GM18873 (cell line): ENCODE data around the gene CPSF7.
"Not testable (repeated sequence)": the region's sequence is repeated elsewhere in the genome, so short reads cannot be mapped to it uniquely, and the experiment has no call there.

Experiments
- ATAC-seq: cut with Tn5 transposase; IDR thresholded peaks from one replicate; pipeline ENCODE4 v1.9.1; 2021; ENCODE audit warnings: mild to moderate bottlenecking, moderate library complexity, moderate number of reproducible peaks; ENCODE audit not compliant: unreplicated experiment, low FRiP score

The CPSF7 gene

DNA sequence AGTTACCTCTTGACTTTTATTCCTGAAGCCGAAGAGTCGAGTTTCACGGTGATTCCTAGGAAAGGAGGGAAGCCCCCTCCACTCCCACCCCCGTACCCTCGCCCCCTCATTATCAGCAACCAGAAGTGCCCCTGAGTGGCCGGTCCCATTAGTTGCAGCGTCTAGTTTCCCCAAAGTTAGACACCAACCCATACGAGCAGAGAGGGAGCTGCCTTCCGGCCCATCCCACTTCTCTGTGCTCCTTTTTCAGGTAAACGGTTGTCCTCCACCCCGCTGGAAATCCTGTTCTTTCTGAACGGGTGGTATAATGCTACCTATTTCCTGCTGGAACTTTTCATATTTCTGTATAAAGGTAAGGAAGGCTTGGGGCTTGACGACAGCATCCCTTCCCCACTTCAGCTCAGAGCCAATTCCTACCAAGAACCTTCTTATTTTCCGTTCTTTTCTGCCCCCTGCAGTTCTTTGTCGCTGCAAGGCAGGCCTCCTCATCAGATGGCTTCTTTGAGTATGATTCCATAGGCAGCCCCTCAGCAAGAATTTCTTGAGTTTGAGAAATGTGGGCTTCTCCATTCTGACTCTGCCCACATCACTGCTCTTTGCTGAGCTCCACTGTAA lies 36.7 kb downstream of the CPSF7 start:
- no peak for ATAC-seq

GRCh38 chr11:61390161-61390560 lies 39.6 kb downstream of the CPSF7 start:
- ATAC-seq: no peak

DNA sequence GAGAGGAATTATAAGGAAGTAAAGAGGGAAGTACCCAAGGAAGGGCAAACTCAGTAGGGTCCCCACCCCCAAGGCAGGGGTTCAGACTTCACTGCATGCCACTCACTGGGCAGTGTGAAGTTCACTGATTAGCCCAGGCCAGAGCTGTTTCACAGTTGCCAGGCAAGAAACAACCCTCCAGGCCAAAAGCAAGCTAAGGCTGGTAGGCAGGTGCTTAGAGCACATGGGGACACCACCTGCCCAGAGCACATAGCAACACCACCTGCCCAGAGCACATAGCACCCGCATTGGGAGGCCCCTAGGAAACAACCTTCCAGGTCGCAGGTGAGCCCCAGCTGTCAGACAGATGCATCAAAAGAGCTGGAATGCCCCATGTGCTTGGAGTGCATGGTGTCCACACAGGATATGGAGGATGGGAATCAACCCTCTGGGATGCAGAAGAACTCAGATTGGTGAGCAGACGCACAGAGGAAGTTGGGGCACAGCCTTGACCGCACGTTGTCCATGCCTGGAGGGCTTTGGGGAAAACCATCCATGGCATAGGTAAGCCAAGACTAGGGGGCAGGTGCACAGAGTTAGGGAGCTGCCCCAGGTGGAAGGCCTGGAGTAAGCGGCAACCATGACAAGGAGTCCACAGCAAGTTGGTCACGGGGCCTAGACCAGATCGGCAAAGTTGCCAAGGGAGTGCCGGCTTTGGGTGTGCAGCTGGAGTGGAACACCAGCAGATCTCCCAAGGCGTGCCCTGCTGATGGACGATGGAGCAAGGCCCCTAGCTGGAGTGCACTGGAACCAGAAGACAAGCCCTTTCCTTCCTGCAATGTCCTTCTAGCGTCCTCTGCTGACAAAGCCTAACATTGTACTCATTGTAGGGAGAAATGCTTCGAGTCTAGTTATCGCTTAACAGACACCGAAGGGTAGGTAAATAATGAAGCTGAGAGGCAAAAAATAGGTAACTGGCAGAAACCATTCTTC lies 45.2 kb downstream of the CPSF7 start:
- no peak for ATAC-seq

DNA sequence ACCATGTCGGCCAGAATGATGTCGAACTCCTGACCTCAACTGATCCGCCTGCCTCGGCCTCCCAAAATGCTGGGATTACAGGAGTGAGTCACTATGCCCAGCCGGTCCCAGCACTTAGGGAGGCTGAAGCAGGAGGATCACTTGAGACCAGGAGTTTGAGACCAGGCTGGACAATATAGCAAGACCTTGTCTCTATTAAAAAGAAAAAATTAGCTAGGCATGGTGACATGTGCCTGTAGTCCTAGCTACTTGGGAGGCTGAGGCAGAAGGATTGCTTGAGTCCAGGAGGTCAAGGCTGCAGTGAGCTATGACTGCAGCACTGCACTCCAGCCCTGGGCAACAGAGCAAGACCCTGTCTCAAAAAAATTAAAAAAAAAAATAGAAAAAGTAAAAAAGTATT lies 45.9 kb downstream of the CPSF7 start:
- not testable (repeated sequence) for ATAC-seq

DNA sequence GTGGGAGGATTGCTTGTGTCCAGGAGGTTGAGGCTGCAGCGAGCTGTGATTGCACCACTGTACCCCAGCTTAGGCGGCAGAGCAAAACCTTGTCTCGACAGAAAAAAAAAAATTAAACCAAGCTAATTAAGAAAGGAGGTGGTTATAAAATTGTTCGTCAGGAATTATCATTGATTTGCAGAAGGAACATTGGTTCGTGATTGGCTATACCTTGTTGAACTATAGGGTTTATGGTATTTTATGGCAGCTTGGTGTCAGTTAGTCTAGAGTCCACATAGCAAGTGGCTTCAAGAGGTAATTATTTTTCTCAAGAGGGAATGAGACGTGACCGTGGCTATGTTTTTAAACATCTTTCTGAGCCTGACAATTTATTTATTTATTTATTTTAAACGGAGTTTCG lies 48.9 kb downstream of the CPSF7 start:
- ATAC-seq: no peak

DNA sequence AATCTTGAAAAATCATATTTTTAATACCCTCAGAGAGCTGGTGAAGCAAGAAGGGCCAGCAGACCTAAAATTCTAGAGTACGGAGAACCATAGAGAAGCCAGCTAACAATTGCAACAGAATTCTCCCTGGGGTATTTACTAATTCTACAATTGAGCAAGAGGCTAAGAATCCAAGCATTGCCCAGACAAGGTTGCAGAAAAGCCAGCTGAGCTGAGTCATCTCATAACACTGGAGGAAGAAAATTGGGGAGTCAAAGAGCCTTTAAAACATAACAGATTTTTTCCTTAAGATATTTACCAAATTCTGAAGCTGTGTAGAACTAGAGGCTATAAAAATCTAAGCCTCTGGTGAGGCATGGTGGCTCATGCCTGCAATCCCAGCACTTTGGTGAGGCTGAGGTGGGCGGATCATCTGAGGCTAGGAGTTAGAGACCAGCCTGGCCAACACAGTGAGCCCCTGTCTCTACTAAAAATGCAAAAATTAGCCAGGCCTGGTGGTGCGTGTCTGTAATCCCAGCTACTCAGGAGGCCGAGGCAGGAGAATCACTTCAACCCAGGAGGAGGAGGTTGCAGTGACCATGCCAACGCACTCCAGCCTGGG lies 51.0 kb downstream of the CPSF7 start:
- no peak for ATAC-seq

GRCh38 chr11:61377461-61378160 lies 52.2 kb downstream of the CPSF7 start:
- ATAC-seq: no peak

DNA sequence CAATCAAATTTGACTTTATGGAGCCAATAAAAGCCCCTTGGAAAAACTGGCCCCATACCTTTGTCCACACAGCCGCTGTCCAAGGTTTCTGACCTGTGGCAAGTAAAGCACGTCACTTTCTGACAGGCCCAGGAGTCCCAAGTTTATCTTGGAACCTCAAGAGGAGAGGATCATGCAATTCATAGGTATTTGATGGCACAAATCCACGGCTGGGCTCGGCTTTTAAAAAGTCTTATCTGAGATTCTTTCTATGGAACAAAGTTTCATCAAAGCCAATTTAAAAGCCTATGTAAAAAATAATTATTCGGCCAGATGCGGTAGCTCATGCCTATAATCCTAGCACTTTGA lies 54.0 kb downstream of the CPSF7 start:
- ATAC-seq: no peak

GRCh38 chr11:61372659-61373420 lies 56.9 kb downstream of the CPSF7 start:
- ATAC-seq: no peak

GRCh38 chr11:61370349-61371005 lies 59.3 kb downstream of the CPSF7 start:
- ATAC-seq: no peak

- ATAC-seq: no peak
Observed at GRCh38 chr11:61369372-61370348, 60.1 kb downstream of the CPSF7 start.

DNA sequence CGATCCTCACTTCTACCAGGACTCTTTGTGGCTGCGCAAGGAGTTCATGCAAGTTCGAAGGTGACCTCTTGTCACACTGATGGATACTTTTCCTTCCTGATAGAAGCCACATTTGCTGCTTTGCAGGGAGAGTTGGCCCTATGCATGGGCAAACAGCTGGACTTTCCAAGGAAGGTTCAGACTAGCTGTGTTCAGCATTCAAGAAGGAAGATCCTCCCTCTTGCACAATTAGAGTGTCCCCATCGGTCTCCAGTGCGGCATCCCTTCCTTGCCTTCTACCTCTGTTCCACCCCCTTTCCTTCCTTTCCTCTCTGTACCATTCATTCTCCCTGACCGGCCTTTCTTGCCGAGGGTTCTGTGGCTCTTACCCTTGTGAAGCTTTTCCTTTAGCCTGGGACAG lies 61.1 kb downstream of the CPSF7 start:
- ATAC-seq: no peak

DNA sequence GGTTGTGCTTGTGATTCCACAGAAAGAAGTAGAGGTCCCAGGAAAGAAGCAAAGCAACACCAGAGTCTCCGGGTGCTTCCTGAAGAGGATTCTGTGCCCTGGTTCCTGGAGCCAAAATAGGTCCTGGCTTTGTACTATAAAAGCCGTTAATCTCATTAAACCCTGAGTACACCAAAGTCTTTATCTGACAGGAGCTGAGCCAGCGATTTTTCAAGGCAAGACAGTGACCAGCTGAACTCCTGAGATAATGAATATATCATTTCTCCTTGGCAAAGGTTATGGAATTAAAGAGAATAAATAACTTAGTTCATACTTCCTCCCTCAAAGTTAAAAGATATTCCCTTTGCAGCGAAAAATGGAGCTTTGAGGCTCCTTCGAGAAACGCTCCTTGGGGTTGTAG lies 62.4 kb downstream of the CPSF7 start:
- no peak for ATAC-seq

GRCh38 chr11:61364012-61364675 lies 65.6 kb downstream of the CPSF7 start:
- ATAC-seq: no peak

DNA sequence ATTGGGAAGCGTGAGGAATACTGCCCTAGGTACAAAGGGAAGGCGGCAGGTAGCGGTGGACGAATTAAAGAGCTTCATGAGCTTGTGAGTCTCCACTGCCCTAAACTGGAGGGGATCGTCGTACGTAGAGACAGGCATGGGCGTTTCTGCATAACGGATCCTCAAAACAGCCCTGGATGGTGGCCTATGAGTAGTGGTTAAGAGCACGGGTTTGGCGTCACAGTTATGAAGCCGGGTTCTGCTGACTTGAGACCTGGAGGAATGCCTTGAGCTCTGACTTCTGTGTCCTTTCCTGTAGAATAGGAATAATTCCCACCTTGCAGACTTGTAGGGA lies 67.3 kb downstream of the CPSF7 start:
- ATAC-seq: no peak

DNA sequence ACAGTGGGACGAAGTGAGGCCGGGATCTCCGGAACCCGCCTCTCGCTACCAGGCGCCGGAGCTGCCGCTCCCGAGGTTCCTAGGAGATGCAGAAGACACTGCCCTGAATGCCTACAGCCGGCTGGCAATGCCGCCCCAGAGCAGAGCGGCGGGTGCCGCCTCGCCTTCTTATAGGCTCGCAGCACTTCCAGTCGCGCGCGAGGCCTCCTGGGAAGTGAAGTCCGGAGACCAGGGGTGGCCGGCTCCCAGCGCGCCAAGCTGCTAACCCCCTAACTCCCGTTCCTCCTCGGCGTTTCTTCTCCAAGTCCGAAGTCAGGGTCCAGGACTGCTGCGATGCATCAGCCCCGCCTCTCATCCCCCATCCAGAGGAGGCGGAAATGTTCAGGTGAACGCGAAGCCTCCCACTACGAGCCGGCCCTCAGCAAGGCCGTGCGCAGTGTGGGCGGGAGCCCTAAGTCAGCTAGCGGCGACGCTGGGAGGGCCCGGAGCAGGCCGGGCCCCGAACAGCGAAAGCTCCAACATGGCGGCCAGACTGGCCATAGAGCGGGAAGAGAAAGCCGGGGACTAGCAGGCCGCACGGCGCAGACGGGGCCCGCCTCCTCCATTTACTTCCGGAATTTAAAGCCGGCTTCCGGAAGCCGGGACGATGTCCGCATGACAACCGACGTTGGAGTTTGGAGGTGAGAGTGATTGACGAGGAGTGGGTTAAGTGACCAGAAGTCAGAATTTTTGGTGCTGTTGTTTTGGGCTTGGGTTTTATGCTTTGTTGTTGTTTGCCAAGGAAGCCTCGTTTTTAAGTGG lies 67.8 kb downstream of the CPSF7 start, which contains the start of the genes CYB561A3 and TMEM138:
Gene CYB561A3, minus strand, starts transcription at position 142 of the 801 bp plus-strand sequence. CDS start 5,169 bp downstream, outside the sequence.
Gene TMEM138, plus strand, starts transcription at position 634 of the 801 bp plus-strand sequence. CDS start 2,017 bp downstream, outside the sequence.
- ATAC-seq: peak; percentile 69

GRCh38 chr11:61361237-61361740 lies 68.5 kb downstream of the CPSF7 start:
- ATAC-seq: no peak
